Panc1 (cell line): ENCODE data around the gene LILRB2. TPM values are rescaled to one million over a fixed set of nuclear protein-coding genes. Genes with fewer than 3 reads are reported as not detected.
"Not testable (repeated sequence)": the region's sequence is repeated elsewhere in the genome, so short reads cannot be mapped to it uniquely, and the experiment has no call there.

ENCODE experiments used
- ATAC-seq: fragments of 200-7000 bp; cut with Tn5 transposase; 2 replicates; pipeline ENCODE4 v1.9.1; 2020; ENCODE audit warnings: mild to moderate bottlenecking, moderate library complexity
- BruUV-seq: library from RNA; stranded (reverse); fragments of 400-500 nt; replicated peaks from 2 replicates; lab custom pipeline; 2021; lab: Mats Ljungman, UMichigan
- CTCF ChIA-PET: fragments of 300-600 bp; sonication (Branson Sonifier 250); formaldehyde crosslinking; loops from one replicate; lab custom pipeline; 2022; ENCODE audit warnings: antibody characterized with exemption; lab: Charles Lee
- POLR2A ChIA-PET: fragments of 300-600 bp; sonication (Branson Sonifier 250); formaldehyde crosslinking; loops from one replicate; lab custom pipeline; 2022; ENCODE audit warnings: antibody characterized with exemption; lab: Charles Lee
- DNase-seq: peaks from one replicate; pipeline ENCODE4 v3.0.0-alpha.2; 2010; ENCODE audit warnings: low read depth, low spot score
- H3K27ac ChIP-seq: 2 replicates; pipeline ENCODE4 v1.5.1; 2011; ENCODE audit warnings: mild to moderate bottlenecking, low read length, inconsistent platforms
- H3K27me3 ChIP-seq: fragments of 200-500 bp; sonication (Bioruptor generic); 2 replicates; pipeline ENCODE4 v1.6.0; 2014; ENCODE audit warnings: low read length, inconsistent platforms; ENCODE audit not compliant: control insufficient read depth, insufficient read depth
- H3K36me3 ChIP-seq: fragments of 200-500 bp; sonication (Bioruptor generic); 2 replicates; pipeline ENCODE4 v1.5.1; 2014; ENCODE audit warnings: inconsistent platforms, mild to moderate bottlenecking, low read length, moderate library complexity; ENCODE audit not compliant: control insufficient read depth, insufficient read depth
- H3K4me1 ChIP-seq: 2 replicates; pipeline ENCODE4 v1.5.1; 2011; ENCODE audit warnings: inconsistent platforms, mild to moderate bottlenecking, low read length, moderate library complexity; ENCODE audit not compliant: control insufficient read depth, insufficient read depth
- H3K4me3 ChIP-seq, 2 experiments: 2 replicates each; pipeline ENCODE4 v1.5.1; 2011 to 2012; ENCODE audit warnings: low read depth in 2 of 2, low read length in 2 of 2, mild to moderate bottlenecking in 2 of 2, inconsistent platforms in 1 of 2, moderate library complexity in 1 of 2
- H3K9me3 ChIP-seq: fragments of 200-500 bp; sonication (Bioruptor generic); 2 replicates; pipeline ENCODE4 v1.5.1; 2014; ENCODE audit warnings: low read depth, mild to moderate bottlenecking, inconsistent platforms, low read length, moderate library complexity; ENCODE audit not compliant: control insufficient read depth, insufficient read depth
- CTCF ChIP-seq: fragments of 450-650 bp; IDR thresholded peaks from 2 replicates; pipeline ENCODE4 v1.5.1; 2017; ENCODE audit warnings: mild to moderate bottlenecking
- POLR2AphosphoS5 ChIP-seq: IDR thresholded peaks from 2 replicates; pipeline ENCODE4 v1.6.1; 2012; ENCODE audit warnings: mild to moderate bottlenecking, low read depth, low read length, moderate library complexity
- REST ChIP-seq, 2 experiments: IDR thresholded peaks; 2 replicates each; pipeline ENCODE4 v1.6.1; 2011 to 2012; ENCODE audit warnings: low read depth in 2 of 2, control low read depth in 1 of 2, low read length in 1 of 2, mild to moderate bottlenecking in 1 of 2, moderate library complexity in 1 of 2; ENCODE audit not compliant: insufficient read depth in 1 of 2
- SIN3A ChIP-seq: IDR thresholded peaks from 2 replicates; pipeline ENCODE4 v1.6.1; 2012; ENCODE audit warnings: low read depth, mild to moderate bottlenecking, low read length, moderate library complexity, borderline replicate concordance; ENCODE audit not compliant: insufficient read depth
- TCF7L2 ChIP-seq: IDR thresholded peaks from 2 replicates; pipeline ENCODE4 v1.6.1; 2011; ENCODE audit warnings: mild to moderate bottlenecking, low read depth, low read length, inconsistent platforms
- in situ Hi-C: cut with HindIII; loops from 2 replicates; pipeline ENCODE4 v1.10.0; 2016; ENCODE audit warnings: low sequenced_read_pairs, low pct_unique_long_range_greater_than_20kb
- intact Hi-C: fragments of 100-400 bp; cut with micrococcal nuclease; formaldehyde crosslinking; loops from one replicate; pipeline ENCODE4 v1.10.0; 2022; ENCODE audit not compliant: unreplicated experiment
- total RNA-seq: library from RNA; stranded (reverse); gene quantifications from one replicate; pipeline ENCODE4 v1.2.1, GENCODE V29; 2021; ENCODE audit not compliant: unreplicated experiment

Gene LILRB2
- total RNA-seq, 1 experiment from 2014 or later, result not detected

GRCh38 chr19:54239491-54240371, 41.2 kb downstream of the LILRB2 start:
- in situ Hi-C loops, H3K27ac ChIP-seq, intact Hi-C loops, POLR2A ChIA-PET, H3K4me3 ChIP-seq, H3K27me3 ChIP-seq, H3K36me3 ChIP-seq, H3K4me1 ChIP-seq, H3K9me3 ChIP-seq, DNase-seq, BruUV-seq: not testable (repeated sequence)
- CTCF ChIA-PET, result interaction anchor here (0.5 kb wide), 1 partner anchor 201 kb away, joined by 5 read pairs; no protein-coding TSS in a partner anchor
- peak; percentile 74 for ATAC-seq

- Histone ChIP-seq H3K27ac (no peak overlapping the region), H3K4me1 (peaks cover 4% of the 10 kb centered on the region; the same call in 1 of the 2 replicates), H3K4me3 (no peak overlapping the region), H3K27me3 (no peaks in the 10 kb centered on the region), H3K36me3 (no peaks in the 10 kb centered on the region), H3K9me3 (no peaks in the 10 kb centered on the region)
- in situ Hi-C loops, result no loop called here
- ATAC-seq (no peak), DNase-seq (no peak)
- TF ChIP-seq TCF7L2 (no peak), CTCF (no peak), POLR2AphosphoS5 (no peak), REST (IDR thresholded peaks at IDR 0.05; ENCODE audit: insufficient read depth in 1 of 2, low read depth in 2 of 2, low read length in 1 of 2) (no peak), SIN3A (no peak)
- CTCF ChIA-PET, result no interaction called here
- POLR2A ChIA-PET, result no interaction called here
- intact Hi-C loops, result no loop called here
- no TSS peak for BruUV-seq
Observed at GRCh38 chr19:54233941-54234340, 47.0 kb downstream of the LILRB2 start.
